ENCODE data around the gene MKNK1.

Gene MKNK1

DNA sequence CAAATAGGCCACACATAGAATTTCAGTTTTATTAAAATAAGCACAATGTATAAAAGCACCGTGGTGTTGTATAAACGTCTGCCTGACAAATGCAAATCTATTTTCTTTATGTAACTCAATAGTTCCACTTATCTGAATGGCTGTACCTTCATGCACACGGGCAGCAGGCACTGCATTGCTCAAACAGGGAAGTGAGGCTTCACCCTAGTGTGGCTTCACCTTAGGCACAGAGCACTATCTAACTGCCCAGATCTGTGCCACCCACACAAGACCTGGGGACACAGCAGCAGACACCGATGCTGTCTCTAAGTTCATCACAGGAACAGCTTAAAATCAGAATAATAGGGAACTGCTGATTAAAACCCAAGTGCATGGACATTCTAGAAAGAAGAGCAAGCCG lies 46.7 kb downstream of the MKNK1 start:
- no peak for DNase-seq

- no peak for DNase-seq
Measured at GRCh38 chr1:46556822-46557221, 47.2 kb downstream of the MKNK1 start.

- no peak for DNase-seq
Measured at GRCh38 chr1:46555826-46556619, 48.0 kb downstream of the MKNK1 start.

DNA sequence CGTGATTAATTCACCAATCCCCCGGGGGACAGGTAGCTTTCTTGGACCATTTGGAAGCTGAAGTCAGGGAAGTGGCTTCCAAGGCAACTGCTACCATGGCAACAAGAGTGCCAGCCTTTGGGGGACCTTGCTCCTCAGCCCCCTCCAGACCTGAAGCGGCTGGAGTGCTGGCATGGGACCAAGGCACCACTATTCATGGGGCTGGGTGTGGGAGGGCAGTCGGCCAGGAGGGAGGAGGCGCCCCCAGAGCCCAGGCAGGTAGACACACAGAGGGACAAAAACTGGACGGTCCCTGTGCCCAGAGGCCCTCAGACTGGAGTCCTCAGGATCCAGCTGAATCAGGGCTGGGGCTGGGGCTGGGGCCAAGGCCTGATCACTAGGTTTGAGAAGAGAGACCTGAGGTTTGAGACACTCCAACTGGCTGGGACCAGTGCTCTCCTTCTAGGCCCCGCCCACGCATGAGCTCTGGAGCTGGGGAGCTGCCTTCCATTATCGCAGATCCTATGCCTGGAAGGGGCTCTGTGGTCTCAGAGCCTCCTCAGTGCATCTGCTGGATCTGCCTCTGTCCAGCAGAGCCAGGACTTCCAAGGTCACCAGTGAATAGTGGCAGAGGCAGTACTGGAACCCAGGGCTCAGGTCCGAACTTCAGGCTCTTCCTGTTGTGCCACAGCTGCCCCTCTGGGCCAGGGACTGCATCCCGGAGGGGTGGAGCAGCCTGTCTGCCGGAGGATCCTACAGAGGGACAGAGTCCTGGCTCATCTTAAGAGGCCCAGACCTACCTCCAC lies 49.3 kb downstream of the MKNK1 start:
- DNase-seq, result no peak

DNA sequence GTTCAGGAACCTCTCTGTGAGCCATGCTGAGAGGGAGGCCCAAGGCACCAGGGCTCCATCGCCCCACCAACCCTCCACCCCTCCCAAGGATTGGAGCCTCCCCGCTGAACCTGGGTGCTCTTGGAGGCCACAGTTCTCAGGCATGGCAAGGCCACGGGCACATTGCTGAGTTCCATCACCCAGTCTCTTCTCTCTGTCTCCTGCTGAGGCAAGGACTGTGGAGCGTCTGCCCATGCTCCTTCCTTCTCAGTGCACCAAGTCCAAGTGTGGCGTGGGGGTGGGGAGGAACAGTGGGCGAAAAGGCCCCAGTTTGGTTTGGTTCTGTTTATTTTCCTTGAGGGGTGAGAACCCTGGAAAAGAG lies 49.9 kb downstream of the MKNK1 start:
- DNase-seq, result no peak

- no peak for DNase-seq
Measured at GRCh38 chr1:46553506-46553905, 50.6 kb downstream of the MKNK1 start.

DNA sequence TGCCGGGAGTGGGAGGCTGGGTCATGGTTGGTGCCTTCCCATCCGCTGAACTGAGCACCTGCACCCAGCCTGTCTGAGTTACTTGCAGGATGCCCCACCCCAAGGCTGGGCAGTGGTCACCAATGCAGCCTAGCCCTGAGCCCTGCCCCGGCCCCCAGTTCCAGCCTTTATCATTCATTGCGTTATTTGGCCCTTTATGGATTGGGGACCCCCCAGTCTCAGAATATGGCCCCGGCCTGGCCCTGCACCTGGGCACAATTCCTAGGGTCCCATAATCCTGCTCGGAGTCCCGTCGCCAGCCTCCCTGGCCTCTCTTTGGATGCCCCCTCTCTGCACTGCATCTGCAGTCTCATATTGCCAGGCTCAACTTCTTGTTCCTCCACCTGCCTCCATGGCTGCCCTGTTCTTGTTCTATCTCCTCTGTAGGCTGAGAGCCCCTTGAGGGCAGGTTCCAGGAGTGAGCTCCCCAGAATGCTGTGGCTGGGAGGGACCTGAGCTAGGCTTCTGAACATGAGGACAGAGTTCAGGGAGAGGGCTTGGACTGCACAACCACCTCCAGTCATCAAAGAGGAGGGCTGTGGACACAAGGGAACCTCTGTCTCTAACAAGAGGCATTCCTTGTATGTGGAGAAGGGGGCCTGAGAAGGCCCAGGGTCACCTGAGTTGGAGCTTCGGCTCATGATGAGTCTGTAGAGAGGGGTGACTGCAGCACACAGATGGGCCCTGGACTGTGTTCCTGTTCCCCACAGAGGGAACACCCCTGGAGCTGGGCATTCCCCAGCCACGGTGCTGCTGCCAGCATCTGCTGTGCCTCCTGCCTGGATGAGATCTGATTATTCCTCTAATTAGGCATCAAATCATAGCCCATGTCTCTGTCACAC lies 51.5 kb downstream of the MKNK1 start:
- DNase-seq, result no peak

DNA sequence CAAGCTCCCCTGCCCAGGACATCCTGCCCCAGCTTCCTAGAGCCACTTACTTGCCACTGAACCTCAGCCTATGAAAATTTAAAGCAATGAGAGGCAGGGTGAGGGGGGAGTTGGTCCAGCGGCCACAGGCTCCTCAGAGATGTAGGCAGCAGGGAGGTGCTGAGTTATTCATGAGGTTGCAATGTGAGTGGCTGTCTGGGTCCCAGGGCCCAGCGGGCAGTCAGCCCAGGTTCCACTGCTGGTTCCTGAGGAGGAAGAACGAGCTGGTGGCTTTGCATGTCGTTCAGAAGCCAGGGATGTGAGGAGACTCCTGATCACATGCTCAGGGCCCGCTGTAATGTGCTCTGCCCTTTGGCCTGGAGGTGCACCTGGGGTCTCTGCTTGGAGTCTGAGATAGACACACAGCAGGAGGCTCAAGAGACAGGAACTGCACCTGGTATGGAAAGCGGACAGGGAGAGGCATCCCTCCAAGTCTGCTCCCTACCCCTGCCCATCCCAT lies 52.4 kb downstream of the MKNK1 start, which contains the start of gene KNCN:
TSS of gene KNCN (minus strand) at position 51 of the 499 bp plus-strand sequence. CDS start 432 bp downstream, outside the sequence.
- no peak for DNase-seq

DNA sequence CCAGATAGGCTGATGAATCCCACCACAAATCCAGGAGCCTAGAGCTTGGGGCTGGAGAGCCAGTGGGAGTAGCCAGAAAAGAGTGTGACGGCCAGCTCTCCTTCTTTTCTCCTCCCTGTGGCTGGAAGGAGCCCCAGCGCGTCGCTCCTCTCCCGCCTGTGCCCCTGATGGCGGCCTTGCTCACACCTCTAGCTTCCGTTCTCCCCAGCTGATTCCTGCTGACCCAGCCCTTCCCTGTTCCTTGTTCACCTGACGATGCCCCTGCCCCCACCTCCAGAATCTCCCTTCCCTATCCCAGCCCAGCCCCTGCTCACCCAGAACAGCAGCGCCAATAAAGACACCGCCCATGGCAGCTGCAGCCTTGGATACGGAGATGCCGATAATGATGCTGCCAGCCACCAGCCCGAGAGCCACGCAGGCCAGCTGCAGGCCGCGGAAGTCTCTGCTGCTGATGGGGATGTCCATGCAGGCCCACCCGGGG lies 53.3 kb downstream of the MKNK1 start:
- peak; percentile 7 to 15 for DNase-seq

DNA sequence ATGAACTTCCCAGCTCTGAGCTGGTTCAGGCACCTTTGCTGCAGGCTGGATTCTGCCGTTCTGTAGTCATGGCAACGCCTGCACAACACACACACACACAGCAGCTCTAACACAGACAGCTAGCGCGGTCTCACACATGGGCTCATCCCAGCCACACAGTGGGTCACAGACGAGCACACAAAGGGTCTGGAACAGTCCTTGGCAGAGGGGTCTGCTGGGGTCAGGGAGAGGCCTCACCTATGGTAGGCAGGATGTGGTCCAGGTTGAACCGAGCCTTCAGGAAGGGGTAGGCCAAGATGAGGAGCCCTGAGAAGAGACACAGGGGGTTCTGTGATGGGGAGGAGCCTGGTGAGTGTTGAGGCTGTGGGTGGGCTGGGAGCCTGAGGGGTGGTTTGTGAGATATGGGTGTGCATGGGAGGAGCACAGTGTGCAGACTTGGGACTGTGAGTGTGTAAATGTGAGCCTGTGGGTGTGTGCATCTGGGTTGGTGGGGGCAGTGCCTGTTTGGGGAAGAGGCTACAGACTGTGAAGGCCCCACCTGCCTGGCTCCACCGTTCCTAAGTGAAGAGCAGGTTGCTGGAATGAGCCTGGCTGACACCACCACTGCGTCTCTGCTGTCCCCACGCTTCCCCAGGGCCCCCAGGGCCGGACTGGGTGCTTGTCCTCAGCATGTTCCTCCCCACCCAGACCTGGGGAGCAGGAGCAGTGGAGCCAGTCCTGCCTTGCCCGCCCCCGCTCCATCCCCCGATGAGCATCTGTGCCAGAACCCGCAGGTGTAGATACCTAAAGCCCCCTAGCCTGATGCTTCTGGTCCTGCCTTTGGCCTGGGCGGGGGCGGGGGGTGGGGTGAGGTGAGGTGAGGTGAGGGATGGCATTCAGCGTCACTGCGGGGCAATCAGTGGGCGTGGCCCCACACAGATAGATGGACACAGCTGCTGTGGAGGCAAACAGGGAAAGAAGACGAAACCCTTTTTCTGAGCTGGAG lies 54.1 kb downstream of the MKNK1 start:
- DNase-seq, result peak; percentile 25 to 29

DNA sequence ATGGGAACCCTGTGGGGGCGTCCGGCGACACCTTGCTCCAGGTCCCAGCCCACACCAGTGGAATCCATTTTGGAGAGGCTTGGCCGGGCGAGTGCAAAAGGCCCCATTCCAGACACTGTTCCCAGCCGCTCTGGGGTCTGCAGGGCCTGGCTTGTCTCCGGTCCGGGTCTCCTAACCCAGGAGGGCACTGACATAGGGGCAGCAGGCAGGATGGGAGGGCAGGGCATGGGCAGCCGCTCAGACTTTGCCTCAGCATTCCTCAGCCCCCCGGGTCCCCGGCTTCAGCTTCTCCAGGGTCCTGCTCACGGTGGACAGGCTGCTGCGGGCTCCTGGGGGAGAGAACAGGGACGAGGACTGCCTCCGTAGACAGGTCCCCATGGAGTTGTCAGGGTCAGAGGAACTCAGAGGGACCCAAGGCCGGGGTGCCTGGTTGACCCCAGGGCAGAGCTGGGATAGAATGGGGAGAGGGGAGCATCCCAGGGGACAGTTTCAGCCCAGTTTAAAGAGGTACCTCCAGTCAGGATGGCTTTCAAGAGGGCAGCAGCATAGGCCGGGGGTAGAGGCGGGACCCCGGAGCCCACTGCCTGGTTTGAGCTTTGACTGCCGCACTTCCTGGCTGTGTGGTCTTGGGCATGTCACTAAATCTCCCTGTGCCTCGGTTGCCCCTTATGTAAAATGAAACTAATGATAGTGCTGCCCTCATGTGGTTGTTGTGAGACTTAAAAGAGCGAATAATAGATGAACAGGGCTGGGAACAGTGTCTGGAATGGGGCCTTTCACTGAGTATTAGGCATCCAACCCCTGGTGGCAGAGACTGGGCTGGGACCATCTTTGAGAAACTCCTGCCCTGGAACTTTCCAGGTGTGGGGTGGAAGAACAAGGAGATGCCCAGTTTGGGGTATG lies 56.3 kb downstream of the MKNK1 start:
- peak; percentile 38 to 47 for DNase-seq

- no peak for DNase-seq
Measured at GRCh38 chr1:46546210-46546609, 57.9 kb downstream of the MKNK1 start.

DNA sequence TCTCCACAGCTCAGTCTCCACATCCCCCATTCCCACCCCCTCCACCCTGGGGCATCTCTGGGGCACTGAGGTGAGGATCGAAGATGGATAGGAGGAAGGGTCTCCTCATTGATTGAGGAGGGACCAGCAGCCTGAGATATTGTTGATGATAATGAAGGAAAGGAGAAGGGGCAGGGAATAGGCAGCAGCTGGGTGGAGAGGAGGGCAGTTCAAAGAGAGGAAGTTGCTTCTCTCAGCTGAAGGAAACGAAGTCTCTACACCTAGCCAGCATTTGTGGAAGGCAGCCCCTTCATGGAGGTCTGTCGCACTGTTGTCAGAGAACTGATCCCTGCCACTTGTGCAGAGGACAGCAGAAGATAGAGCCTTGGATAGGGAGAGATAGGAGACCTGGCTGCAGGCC lies 58.3 kb downstream of the MKNK1 start:
- no peak for DNase-seq

GRCh38 chr1:46544561-46545240 lies 59.4 kb downstream of the MKNK1 start:
- no peak for DNase-seq

DNA sequence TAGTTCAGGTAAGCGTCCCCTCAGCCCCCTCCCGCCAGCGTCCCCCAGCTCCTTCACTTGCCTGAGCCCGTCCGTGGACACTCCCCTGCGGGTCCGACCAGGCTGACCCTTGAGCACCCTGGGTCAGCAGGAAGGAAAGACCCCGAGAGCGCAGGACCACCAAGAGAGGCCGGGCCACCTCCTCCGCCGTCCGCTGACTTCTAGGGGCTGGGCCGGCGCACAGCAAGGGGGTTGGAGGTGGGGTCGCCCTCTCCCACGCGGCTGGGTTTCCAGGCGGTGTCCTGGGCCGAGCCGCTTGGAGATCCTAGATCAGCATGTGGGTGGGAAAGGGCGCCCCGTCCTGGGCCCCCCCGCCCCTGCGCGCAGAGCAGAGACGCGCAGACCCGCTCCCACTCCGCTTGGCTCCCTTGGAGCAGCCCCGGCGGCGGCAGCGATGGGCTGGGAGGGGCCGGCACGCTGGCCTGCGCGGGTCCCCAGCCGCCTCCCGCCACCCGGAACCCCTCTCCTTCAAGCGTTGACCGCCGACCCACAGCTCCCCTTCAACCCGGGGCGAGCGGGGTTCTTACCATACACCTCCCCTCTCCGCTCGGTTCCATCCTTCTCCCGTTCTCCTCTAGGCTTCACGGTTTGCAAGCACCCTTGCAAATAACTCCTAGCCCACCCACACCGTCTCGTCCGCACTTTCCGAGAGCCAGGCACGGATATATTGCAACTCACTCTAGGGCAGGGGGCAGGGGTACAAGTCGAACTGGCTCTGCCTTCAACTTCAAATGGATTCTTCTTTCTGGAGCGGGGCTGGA lies 60.1 kb downstream of the MKNK1 start:
- no peak for DNase-seq

- DNase-seq, result no peak
Measured at GRCh38 chr1:46543382-46543760, 60.7 kb downstream of the MKNK1 start.

GRCh38 chr1:46539972-46540371 lies 64.1 kb downstream of the MKNK1 start:
- no peak for DNase-seq

DNA sequence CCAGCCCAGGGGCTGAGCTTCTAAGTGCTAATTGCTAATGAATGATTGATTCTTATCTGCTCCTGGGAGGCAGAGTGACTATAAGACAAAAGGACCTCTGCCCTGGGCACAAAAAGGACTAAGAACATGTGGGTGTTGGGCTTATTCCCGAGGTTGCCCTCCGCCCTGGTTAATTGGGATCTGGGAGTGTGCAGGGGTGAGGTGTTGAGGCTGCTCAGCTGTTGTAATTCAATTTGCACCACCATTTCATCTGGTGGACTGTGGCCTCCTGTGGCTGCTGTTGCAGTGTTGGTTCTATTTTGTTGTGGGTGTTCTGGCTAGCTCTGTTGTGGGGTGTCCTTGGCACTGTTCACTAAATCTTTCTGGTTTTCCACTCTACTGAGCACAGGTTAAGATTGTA lies 65.9 kb downstream of the MKNK1 start:
- DNase-seq, result no peak

- no peak for DNase-seq
Measured at GRCh38 chr1:46537651-46538050, 66.4 kb downstream of the MKNK1 start.

Measured in SHP77 (cell line).